Measurements from ENCODE around the gene MMUT.
"Not testable (repeated sequence)": the region's sequence is repeated elsewhere in the genome, so short reads cannot be mapped to it uniquely, and the experiment has no call there.

MMUT gene

GRCh38 chr6:49462927-49463611 lies at the start of gene MMUT, which contains the start of gene CENPQ:
MMUT (minus strand) TSS chr6:49463253; CDS start chr6:49459466, 3,787 bp downstream.
CENPQ (plus strand) TSS chr6:49463370; CDS start chr6:49470177, 6,807 bp downstream.
- peak; percentile 89 for DNase-seq (ENCODE audit: low spot score)

DNA sequence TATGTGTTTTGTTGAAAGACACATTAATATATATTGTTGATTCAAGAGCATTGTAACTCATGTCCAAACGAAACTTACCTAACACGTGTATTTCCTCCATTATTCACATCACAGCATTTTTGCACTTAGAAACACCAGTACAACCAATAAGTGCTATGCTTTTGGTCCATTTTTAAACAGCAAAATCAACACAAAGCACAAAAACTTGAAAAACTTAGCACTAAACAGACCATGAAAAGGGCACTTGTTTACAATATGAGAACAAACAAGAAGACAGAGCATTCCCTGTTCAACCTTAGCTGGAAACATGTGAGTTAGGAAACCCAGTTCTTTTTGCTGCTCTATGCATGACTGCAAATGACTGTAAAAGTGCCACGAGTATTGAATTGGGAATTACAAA lies 46.3 kb upstream of the MMUT start:
- no peak for DNase-seq (ENCODE audit: low spot score)

DNA sequence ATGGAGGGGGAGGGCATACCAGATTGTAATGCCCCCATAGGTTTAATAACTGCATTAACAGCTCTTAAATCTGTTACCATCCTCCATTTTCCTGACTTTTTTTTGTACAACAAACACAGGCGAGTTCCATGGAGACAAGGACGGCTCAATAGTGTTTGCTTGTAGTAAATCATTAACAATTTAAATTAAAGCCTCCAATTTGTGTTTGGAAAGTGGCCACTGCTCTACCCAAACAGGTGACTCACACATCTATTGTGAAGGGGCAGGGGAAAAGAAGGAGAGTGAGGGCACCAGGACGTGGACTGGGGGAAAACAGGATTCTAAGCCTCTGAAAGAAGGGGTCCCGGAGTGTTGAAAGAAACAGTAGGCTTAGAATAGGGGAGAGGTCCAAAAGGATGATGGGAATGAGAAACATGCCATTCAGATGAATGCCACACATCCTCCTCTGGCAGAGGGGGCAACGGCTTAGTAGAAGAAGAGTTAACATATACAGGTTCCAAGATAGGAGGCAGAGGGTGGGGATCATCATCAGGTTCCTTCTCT lies 43.6 kb upstream of the MMUT start:
- peak; percentile 58 for DNase-seq (ENCODE audit: low spot score)

- no peak for DNase-seq (ENCODE audit: low spot score)
Observed at GRCh38 chr6:49504666-49505065, 41.6 kb upstream of the MMUT start.

DNA sequence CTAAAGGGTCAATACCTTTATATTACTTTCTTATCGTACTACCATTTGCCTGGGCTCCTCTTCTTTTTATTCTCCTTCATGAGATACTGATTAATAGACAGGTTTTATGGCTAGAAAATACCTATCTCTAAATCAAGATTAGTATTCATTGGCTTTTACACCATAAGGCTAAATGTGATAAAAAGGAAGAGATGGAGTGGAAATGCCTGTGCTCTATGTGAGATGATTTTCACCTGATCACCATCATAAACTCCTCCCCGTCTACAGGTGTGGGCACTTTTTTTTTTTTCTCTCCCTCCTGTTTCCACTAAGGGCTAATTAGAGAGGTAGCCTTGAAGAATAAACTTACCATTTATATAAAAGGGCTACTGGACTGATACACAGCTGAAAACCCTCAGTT lies 36.6 kb upstream of the MMUT start, which contains the start of gene GLYATL3:
GLYATL3 (plus strand) TSS at position 301 of the 400 bp plus-strand sequence. CDS start 12,068 bp downstream, outside the sequence.
- no peak for DNase-seq (ENCODE audit: low spot score)

DNA sequence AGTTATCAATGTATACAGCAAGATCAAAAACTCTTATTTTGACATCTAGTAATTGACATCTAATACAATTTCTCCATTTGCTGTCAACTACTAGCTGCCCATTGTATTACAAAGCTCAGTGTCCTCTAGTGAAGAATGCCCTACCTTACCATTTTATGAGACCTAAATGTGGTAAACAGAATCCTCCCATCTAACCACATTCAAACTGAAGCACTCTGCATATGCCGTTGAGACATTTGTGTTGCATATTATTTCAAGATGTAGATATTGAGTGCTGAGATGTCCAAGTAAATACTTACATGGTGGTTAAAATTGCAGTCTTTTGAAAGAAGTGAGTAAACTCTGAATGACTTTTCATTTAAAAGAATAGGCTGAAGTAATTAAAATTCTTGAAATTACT lies 36.1 kb upstream of the MMUT start:
- peak; percentile 13 for DNase-seq (ENCODE audit: low spot score)

GRCh38 chr6:49497304-49497703 lies 34.3 kb upstream of the MMUT start:
- DNase-seq (ENCODE audit: low spot score), result peak; percentile 15

- DNase-seq (ENCODE audit: low spot score), result no peak
Observed at GRCh38 chr6:49490633-49491032, 27.6 kb upstream of the MMUT start.

GRCh38 chr6:49483380-49483779 lies 20.3 kb upstream of the MMUT start:
- DNase-seq (ENCODE audit: low spot score), result not testable (repeated sequence)

GRCh38 chr6:49481846-49482245 lies 18.8 kb upstream of the MMUT start:
- not testable (repeated sequence) for DNase-seq (ENCODE audit: low spot score)

- DNase-seq (ENCODE audit: low spot score), result no peak
Observed at GRCh38 chr6:49479308-49479970, 16.4 kb upstream of the MMUT start.

DNA sequence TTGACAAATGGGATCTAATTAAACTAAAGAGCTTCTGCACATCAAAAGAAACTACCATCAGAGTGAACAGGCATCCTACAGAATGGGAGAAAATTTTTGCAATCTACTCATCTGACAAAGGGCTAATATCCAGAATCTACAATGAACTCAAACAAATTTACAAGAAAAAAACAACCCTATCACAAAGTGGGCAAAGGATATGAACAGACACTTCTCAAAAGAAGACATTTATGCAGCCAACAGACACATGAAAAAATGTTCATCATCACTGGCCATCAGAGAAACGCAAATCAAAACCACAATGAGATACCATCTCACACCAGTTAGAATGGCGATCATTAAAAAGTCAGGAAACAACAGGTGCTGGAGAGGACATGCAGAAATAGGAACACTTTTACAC lies 13.5 kb upstream of the MMUT start:
- not testable (repeated sequence) for DNase-seq (ENCODE audit: low spot score)

DNA sequence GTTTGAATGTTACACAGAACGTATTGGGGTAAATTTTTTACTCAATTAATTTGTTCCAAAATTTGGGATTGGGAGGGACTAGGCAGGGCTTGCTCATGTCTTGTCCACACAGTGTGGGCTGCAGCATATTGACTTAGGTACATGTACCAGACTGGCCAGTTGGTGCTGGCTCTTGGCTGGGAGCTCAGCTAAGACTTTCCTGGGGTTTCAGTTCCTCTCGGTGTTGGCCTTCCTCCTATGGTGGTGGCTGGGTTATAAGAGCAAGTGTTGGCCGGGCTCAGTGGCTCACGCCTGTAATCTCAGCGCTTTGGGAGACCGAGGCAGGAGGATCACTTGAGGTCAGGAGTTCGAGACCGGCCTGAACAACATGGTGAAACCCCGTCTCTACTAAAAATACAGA lies 5.0 kb upstream of the MMUT start:
- DNase-seq (ENCODE audit: low spot score), result no peak

DNA sequence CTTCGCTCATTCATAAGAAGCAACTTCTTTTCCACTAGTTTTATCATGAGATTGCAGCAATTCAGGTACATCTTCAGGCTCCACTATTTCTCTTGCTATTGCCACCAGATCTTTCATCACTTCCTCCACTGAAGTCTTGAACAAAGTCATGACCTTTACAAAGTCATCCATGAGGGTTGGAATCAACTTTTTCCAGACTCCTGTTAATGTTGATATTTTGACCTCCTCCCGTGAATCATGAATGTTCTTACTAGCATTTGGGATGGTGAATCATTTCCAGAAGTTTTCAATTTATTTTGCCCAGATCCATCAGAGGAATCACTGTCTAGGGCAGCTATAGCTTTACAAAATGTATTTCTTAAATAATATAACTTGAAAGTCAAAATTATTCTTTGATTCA lies 1.6 kb upstream of the MMUT start:
- no peak for DNase-seq (ENCODE audit: low spot score)

DNA sequence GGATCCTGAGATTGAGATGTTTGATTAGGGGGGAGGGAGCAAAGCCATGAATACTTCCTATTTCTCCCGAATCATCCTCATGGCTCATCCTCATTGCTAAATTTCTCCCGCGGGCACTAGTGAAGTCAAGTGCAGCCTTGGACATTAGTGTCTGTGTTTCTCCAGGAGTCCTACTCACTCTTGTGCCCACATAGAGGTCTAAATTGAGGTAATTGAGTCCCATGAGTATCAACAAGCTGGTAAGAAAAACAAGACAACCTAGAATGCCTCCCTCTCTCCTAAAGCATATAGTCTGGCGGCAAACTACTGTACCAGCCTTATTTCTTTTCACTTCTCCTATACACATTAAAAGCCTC lies 537 bp upstream of the MMUT start:
- no peak for DNase-seq (ENCODE audit: low spot score)

DNA sequence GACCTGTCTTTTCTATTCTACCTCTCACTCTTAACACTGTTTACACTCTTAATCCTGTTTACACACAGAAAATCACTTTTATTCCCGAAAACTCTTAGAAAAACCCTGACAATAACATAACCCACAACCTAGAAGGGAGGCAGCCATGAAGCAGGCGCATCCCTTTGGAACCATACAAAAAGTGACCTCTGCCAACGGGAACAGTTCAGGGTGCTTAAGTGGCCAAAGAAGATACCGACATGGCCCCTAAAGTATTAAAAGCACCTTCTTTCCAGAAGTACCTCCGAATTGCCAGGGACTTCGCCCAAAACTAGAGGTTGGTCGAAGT lies 490 bp downstream of the MMUT start:
- no peak for DNase-seq (ENCODE audit: low spot score)

DNA sequence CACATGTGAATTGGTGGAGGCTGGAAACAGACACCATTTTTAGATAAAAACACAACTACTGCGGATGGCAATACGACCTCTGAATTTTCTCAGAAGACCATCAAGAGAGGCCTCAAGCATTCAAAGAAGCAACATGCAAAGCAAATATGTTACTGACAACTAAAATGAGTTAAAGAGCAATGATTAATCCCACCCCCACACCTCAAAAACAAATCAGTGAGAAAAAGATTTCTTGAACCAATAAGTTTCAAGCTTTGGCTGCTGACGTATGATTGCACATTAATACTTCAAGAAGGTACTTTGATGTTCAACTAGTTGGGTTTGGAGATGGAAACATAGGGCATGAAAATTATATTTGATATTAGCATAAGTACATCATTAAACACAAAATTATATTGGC lies 982 bp downstream of the MMUT start:
- no peak for DNase-seq (ENCODE audit: low spot score)

GRCh38 chr6:49457771-49458170 lies 5.3 kb downstream of the MMUT start:
- DNase-seq (ENCODE audit: low spot score), result no peak

DNA sequence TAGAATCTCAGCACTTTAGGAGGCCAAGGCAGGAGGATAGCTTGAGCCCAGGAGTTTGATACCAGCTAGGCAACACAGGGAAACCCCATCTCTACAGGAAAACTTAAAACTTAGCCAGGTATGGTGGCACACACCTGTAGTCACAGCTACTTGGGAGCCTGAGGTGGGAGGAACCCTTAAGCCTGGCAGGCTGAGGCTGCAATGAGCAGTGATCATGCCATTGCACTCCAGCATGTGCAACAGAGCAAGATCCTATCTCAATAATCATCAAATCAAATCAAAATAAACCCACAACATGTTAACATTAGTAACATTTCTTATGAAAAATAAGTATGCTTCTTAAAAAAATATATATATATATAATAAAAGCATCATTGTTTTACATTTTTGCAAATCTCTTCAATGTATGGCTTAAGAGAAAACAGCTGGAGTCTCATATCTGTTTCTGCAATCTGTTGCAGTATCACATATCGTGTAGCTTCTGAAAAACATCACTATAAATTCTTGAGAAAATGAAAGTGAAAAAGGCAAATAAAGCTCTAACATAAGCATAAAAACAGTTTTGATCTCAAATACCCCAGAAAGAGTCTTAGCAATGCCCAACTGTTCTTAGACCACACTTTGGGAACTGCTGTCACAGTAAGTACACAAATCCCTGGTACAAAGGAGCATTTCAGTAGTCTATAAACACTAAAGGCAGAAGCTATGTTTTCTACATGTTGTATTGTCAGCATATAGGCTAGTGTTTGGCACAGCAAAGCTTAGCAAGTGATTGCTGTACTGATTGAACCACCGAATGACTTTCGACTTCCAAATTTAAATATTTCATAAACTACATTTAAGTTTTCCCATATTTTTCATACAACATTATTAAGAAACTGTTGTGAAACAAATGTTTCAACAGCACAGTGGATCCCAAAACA lies 8.0 kb downstream of the MMUT start:
- no peak for DNase-seq (ENCODE audit: low spot score)

GRCh38 chr6:49453221-49453620 lies 9.8 kb downstream of the MMUT start:
- peak; percentile 8 for DNase-seq (ENCODE audit: low spot score)

DNA sequence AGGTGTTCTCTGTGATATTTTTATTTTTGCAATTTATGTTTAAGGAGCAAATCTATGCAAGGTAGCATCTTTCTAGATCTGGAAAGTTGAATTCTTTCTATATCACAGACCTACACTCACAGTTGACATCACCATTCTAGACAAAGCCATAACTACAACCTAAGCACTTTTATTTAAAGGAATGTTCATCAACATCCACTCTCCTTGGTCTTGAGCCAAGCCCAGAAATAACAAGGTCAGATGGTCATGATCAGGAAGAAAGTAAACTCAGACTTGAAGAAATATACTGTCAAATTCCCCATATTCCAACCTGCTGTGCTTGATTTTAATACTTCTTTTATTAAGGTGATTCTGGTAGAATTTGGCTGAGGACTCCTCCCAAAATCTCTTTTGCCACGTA lies 32.2 kb downstream of the MMUT start:
- DNase-seq (ENCODE audit: low spot score), result no peak

DNA sequence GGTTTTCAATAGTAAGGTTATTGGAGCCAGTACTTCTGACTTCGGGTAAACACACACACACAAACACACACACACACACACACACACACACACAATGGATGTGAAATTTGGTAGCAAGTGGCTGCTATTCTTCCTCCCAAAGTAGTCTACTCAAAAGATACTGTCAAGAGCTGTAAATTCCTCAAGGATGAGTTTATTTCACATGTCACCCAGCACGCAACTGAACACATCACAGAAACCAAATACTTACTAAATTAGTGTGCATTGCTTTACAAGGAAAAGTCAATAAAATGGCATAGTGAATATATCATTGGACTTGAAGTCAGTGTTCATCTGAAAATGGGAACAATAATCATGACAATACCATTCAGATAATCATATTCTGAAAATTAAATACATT lies 32.9 kb downstream of the MMUT start:
- no peak for DNase-seq (ENCODE audit: low spot score)

All from SW480 (cell line).